ENCODE measurements around the gene HIKESHI.
"Not testable (repeated sequence)": the region's sequence is repeated elsewhere in the genome, so short reads cannot be mapped to it uniquely, and the experiment has no call there.

Gene HIKESHI

GRCh38 chr11:86302092-86302793, at the start of gene HIKESHI:
Gene HIKESHI, plus strand, starts transcription at chr11:86302240. Its CDS starts 209 bp downstream, at chr11:86302449.
- peak; percentile 96 for DNase-seq

- DNase-seq = no peak
Measured at GRCh38 chr11:86255896-86256295, 46.1 kb upstream of the HIKESHI start.

- DNase-seq = no peak
Measured at GRCh38 chr11:86256608-86257007, 45.4 kb upstream of the HIKESHI start.

GRCh38 chr11:86257446-86257845, 44.6 kb upstream of the HIKESHI start:
- DNase-seq = no peak

GRCh38 chr11:86259730-86260129, 42.3 kb upstream of the HIKESHI start:
- DNase-seq = no peak

- DNase-seq = no peak
Measured at GRCh38 chr11:86261328-86261727, 40.7 kb upstream of the HIKESHI start.

GRCh38 chr11:86262387-86262786, 39.7 kb upstream of the HIKESHI start:
- DNase-seq = no peak

GRCh38 chr11:86264649-86265048, 37.4 kb upstream of the HIKESHI start:
- DNase-seq = no peak

GRCh38 chr11:86265194-86265593, 36.8 kb upstream of the HIKESHI start:
- no peak for DNase-seq

- no peak for DNase-seq
Measured at GRCh38 chr11:86269645-86270044, 32.4 kb upstream of the HIKESHI start.

GRCh38 chr11:86274503-86274902, 27.5 kb upstream of the HIKESHI start:
- DNase-seq = no peak

- DNase-seq = no peak
Measured at GRCh38 chr11:86274999-86275398, 27.0 kb upstream of the HIKESHI start.

GRCh38 chr11:86275493-86276370, 26.3 kb upstream of the HIKESHI start:
- DNase-seq = no peak

GRCh38 chr11:86277741-86278140, 24.3 kb upstream of the HIKESHI start:
- no peak for DNase-seq

GRCh38 chr11:86278226-86278625, 23.8 kb upstream of the HIKESHI start:
- no peak for DNase-seq

- no peak for DNase-seq
Measured at GRCh38 chr11:86279747-86280146, 22.3 kb upstream of the HIKESHI start.

- DNase-seq = no peak
Measured at GRCh38 chr11:86287468-86287796, 14.6 kb upstream of the HIKESHI start.

- DNase-seq = peak; percentile 41
Measured at GRCh38 chr11:86288776-86289507, 13.1 kb upstream of the HIKESHI start.

GRCh38 chr11:86289508-86290280, 12.3 kb upstream of the HIKESHI start:
- not testable (repeated sequence) for DNase-seq

- peak; percentile 81 for DNase-seq
Measured at GRCh38 chr11:86291466-86292262, 10.4 kb upstream of the HIKESHI start.

- DNase-seq = peak; percentile 60
Measured at GRCh38 chr11:86292912-86293616, 9.0 kb upstream of the HIKESHI start.
